ENCODE results near the gene DEFB114.

The DEFB114 gene, protein sequence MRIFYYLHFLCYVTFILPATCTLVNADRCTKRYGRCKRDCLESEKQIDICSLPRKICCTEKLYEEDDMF

DNA sequence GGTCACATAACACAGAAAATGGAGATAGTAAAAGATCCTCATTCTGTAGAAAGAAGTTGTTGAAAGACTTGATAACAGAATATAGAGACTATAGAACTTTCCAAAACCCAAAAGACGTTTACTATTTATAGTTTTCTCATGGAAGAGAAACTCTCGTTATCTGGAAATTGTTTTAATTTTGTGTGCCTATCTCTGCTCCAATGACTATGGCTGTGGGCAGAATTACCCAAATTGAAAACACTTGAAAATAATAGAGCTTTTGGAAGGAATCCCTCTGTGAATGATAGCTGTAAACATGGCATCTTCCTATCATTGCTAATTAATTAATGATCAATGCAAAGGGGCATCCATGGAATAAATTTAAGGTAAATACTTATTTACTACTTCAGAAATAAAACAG is at the start of gene DEFB114:
DEFB114 (minus strand) TSS at position 101 of the 400 bp plus-strand sequence; CDS start at position 42, 59 bp downstream.
- Mint-ChIP-seq H3K27me3 (no peaks in the 10 kb centered on the region), H3K4me1 (no peaks in the 10 kb centered on the region), H3K4me3 (no peak within 1 kb of the TSS), H3K27ac (no peak within 1 kb of the TSS), H3K9me3 (peaks cover 8% of the 10 kb centered on the region), H3K36me3 (no peaks in the 10 kb centered on the region)

DNA sequence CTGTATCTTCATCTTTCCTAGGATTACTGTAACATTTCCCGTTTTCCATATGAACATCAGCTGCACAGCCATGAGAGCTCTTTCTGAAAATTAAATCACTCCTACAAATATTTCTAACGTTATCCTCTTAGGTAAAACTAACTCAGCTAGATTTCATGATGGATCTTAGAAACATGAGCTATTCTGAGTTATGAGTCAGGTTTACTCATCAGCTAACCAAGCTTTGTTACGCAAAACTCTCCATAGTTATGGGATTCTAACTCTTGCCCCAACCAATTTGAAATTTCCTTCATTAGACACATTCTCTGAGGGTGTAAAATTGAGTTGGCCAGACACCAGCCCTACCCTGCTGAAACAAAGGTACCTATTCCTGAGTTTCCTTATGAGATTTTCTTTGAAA is 43.9 kb upstream of the DEFB114 start:
- H3K4me1 Mint-ChIP-seq = no peaks in the 10 kb centered on the region
- H3K36me3 Mint-ChIP-seq = no peaks in the 10 kb centered on the region
- H3K27me3 Mint-ChIP-seq = no peaks in the 10 kb centered on the region
- H3K27ac Mint-ChIP-seq = no peak overlapping the region
- no peak overlapping the region for H3K4me3 Mint-ChIP-seq
- H3K9me3 Mint-ChIP-seq = no peaks in the 10 kb centered on the region

DNA sequence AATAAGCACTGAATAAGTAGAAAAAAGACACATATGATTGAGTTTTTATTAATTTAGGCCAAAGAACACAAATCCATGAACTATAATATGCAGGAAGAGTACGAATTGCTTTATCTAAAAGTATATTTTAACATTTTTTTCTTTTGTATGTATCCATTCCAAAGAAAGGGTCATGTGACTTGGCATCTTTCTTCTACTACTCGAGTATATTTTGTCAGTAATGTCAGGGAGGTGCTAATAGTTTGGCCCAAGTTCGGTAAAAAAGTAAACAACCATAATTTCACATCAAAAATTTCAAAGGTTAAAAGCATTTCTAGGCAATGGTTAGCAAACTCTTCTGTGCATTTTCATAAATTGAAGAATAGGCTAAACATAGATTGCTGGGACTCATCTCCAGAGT is 39.2 kb upstream of the DEFB114 start:
- no peaks in the 10 kb centered on the region for H3K27me3 Mint-ChIP-seq
- no peaks in the 10 kb centered on the region for H3K36me3 Mint-ChIP-seq
- no peak overlapping the region for H3K27ac Mint-ChIP-seq
- H3K4me1 Mint-ChIP-seq = no peaks in the 10 kb centered on the region
- H3K9me3 Mint-ChIP-seq = peaks cover 11% of the 10 kb centered on the region
- no peak overlapping the region for H3K4me3 Mint-ChIP-seq

DNA sequence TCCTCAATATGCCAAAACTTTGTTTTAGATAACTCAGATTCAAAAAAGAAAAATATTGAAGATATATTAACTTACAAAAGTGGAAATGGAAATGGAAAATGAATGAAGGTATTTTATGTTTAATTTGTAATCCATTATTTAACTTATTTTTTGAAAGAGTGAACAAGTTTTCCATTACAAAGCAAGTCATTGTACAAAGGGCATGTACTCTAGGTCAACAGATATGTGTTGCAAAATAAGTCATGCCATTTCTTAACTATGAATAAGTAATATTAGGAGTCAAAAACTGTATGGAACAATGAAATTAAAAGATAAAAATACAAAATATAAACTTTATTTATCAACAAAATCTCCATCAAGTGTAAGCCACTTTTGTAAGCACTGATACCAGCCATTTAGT is 31.3 kb upstream of the DEFB114 start:
- no peak overlapping the region for H3K27ac Mint-ChIP-seq
- no peaks in the 10 kb centered on the region for H3K27me3 Mint-ChIP-seq
- no peaks in the 10 kb centered on the region for H3K9me3 Mint-ChIP-seq
- no peaks in the 10 kb centered on the region for H3K36me3 Mint-ChIP-seq
- H3K4me1 Mint-ChIP-seq = no peaks in the 10 kb centered on the region
- H3K4me3 Mint-ChIP-seq = no peak overlapping the region

DNA sequence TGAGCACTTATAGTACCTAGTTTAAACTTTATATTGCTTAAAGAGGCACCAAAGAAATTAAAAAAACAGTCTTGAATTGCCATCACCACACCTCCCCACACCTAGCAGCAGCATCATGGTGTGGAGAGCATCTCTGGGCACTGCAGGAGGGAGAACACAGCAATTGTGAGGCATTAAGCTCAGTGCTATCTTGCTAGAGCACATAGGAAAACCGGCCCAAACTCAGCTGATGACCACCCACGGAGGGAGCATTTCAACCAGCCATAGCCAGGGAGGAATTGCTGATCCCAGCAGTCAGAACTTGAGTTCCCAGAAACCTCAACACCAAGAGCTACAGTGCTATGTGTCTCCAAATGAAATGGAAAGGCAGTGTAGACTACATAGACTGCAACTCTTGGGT is 24.9 kb upstream of the DEFB114 start:
- Mint-ChIP-seq H3K27me3 (no peaks in the 10 kb centered on the region), H3K4me1 (no peaks in the 10 kb centered on the region), H3K27ac (no peak overlapping the region), H3K36me3 (no peaks in the 10 kb centered on the region), H3K9me3 (no peaks in the 10 kb centered on the region), H3K4me3 (no peak overlapping the region)

DNA sequence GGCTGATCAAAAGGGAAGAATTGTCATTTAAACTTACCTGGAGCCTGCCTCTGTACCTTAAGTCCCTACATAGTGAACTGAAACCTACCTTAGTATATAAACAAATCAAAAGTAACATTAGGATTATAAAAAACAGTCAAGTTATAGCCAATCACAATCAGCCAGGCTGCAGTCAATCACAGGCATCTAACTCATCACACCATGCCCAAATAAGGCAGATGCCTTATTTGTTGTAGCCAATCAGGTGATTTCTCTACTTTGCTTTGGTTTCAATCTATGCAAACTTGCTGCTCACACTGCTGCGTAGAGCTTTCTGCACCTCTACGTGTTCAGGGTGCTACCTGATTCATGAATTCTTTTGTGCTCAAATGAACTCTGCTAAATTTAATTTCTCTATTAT is 23.8 kb upstream of the DEFB114 start:
- Mint-ChIP-seq H3K9me3 (no peaks in the 10 kb centered on the region), H3K36me3 (no peaks in the 10 kb centered on the region), H3K4me1 (no peaks in the 10 kb centered on the region), H3K27me3 (no peaks in the 10 kb centered on the region), H3K4me3 (no peak overlapping the region), H3K27ac (no peak overlapping the region)

DNA sequence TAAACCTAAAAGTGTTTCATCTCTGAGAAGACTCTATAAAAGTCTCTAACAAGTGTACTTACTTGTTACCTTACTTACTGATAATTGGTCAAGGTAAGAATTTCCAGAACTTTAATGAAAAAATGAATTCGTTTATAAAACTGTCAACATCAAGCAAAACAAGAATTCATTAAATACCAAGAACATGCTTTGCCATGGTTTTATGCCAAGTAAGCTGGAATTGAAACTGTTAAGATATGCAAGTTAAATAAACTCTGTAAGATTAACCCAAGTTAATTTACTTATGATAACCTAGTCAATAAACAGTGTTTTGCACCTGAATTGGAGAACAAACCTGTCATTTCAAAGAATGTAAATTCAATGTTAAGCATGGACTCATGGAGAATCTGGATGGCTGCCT is 22.6 kb upstream of the DEFB114 start:
- H3K4me3 Mint-ChIP-seq = no peak overlapping the region
- no peaks in the 10 kb centered on the region for H3K36me3 Mint-ChIP-seq
- H3K27ac Mint-ChIP-seq = no peak overlapping the region
- no peaks in the 10 kb centered on the region for H3K27me3 Mint-ChIP-seq
- no peaks in the 10 kb centered on the region for H3K4me1 Mint-ChIP-seq
- no peaks in the 10 kb centered on the region for H3K9me3 Mint-ChIP-seq

DNA sequence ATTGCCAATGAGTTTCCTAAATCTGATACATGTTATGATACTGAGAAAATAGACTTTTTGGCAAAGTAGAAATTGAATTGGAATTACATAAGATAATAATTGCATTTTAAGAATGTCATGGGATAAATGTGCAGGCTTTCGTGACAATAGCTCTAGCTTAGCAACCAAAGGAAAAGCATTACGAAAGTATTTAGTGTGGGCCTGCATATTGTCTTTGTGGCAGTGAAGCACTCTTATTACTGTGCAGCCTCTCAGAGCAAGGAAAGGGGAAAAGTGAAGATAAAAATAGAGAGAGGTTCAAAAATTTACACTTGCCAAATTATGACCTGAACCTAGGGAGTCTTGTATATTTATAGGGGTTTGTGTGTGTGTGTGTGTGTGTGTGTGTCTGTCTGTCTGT is 18.1 kb upstream of the DEFB114 start:
- no peaks in the 10 kb centered on the region for H3K36me3 Mint-ChIP-seq
- no peak overlapping the region for H3K4me3 Mint-ChIP-seq
- H3K9me3 Mint-ChIP-seq = no peaks in the 10 kb centered on the region
- H3K27ac Mint-ChIP-seq = no peak overlapping the region
- H3K27me3 Mint-ChIP-seq = no peaks in the 10 kb centered on the region
- H3K4me1 Mint-ChIP-seq = peaks cover 9% of the 10 kb centered on the region

DNA sequence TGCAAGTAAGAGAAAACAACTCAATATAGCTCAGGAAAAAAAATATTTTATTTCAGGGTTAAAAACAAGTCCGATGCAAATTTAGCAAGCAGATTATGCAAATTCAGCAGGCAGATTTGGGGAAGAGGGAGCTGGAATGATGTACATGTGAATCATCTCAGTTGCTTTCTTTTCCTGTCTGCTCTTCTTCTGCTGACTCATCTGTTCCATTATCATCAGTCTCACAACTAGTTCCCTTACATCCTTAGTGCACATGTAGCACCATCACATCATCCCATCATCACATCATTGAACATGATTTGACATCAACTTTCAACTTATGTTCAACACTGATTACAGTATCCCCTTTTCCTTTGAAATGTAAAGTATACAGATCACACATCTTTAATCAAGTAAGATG is 16.9 kb upstream of the DEFB114 start:
- Mint-ChIP-seq H3K27ac (no peak overlapping the region), H3K27me3 (no peaks in the 10 kb centered on the region), H3K4me3 (no peak overlapping the region), H3K4me1 (peaks cover 9% of the 10 kb centered on the region), H3K36me3 (no peaks in the 10 kb centered on the region), H3K9me3 (peaks cover 3% of the 10 kb centered on the region)

DNA sequence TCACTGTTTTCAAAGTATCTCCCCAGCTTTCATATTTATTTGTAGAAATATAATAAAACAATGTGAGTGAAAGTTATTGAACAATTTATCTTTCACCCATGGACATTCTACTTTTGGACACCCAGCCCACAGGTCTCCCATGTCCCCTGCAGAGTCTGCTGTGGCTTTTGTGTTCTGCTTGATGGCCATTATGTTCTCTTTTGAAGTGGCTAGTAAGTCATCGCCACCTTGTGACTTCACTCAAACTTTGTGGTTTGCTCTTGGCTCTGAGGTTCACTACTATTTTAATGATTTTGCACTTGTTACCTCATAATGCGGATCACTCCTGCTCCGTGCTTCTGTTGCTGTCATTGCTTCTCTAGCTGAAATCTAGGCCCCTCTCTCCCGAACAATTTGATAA is 15.6 kb upstream of the DEFB114 start:
- Mint-ChIP-seq H3K4me1 (peaks cover 9% of the 10 kb centered on the region), H3K27ac (no peak overlapping the region), H3K27me3 (no peaks in the 10 kb centered on the region), H3K4me3 (no peak overlapping the region), H3K9me3 (peaks cover 5% of the 10 kb centered on the region), H3K36me3 (no peaks in the 10 kb centered on the region)

DNA sequence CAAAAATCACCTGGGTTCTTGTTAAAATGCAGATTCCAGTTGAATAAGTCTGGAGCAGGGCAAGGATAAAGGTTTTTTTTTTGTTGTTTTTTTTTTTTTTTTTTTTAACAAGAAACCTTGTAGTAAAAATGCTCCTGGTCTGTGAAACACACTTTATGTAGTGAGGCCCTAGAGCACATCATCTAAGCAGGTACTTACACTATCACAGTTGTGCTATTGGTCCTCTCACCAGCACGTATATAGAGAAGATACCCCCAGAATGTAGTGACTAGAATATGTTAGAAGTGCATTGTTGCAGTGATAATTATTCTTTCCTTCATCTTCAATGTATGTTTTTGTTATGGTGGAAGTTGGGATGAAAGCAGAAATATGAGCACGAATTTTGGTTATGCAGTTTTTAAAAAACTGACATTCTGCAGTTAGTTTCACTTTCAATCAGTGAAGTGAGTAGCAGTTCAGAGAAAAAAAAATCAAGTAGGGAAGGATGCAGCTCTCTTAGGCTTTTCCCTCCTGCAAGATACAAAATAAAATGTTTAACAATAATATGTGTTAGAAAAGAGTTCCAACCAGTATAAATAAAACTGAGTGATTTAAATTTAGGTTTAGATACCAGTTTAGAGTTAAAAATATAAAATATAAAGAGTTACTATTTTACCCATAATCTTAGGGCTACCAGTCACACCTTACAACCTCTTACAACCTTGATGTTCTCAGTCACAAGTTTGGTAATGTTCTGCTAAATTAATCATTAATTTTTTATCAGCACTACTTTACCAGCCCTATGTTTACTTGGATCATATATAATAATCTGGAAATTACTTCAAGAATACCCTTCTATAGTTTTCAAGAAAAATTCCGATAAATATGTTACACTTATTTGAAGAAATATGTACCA is 14.6 kb upstream of the DEFB114 start:
- Mint-ChIP-seq H3K27me3 (no peaks in the 10 kb centered on the region), H3K36me3 (no peaks in the 10 kb centered on the region), H3K27ac (no peak overlapping the region), H3K9me3 (peaks cover 5% of the 10 kb centered on the region), H3K4me1 (peaks cover 9% of the 10 kb centered on the region), H3K4me3 (peak overlapping the region; percentile 23)

DNA sequence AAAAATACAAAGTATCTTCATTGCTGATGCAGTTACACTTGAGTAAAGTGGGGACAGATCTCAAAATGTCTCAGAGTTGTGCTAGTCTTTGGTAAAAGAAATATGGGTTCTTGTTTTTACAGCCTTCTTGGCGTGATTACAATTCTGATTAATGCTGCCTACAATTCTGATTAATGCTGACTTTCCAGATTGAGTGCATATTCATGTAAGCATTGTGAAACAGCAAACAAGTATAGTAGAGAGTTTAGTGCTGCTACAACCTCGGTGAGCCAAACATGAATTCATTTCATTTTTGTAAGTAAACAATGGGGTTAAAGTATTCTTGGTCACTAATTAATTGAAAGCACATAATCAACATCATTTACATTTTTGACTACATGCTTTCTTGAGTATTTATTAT is 5.6 kb upstream of the DEFB114 start, which contains the start of gene DEFB113:
DEFB113 (minus strand) TSS at position 21 of the 400 bp plus-strand sequence; CDS start at position 21, 0 bp downstream.
- no peaks in the 10 kb centered on the region for H3K9me3 Mint-ChIP-seq
- H3K4me1 Mint-ChIP-seq = no peaks in the 10 kb centered on the region
- no peak within 1 kb of the TSS for H3K4me3 Mint-ChIP-seq
- no peaks in the 10 kb centered on the region for H3K36me3 Mint-ChIP-seq
- no peaks in the 10 kb centered on the region for H3K27me3 Mint-ChIP-seq
- H3K27ac Mint-ChIP-seq = no peak within 1 kb of the TSS

DNA sequence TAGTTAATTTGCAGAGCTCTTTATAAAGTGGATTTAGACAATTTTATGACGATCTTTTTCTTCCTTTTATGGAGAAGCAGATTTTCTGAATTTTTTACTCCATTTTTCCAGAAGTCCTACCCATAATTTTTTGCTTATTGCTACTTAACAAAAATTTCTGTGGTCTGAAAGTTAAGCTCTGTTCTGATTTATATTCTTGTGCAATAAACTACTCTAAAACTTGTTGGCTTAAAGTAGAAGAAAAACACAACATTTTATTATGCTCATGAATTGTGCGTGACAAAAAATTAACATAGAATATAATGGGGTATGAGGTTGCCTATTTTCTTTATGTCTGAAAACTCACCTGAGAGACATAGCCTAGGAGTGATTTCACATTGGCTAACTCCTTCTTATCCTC is 2.9 kb upstream of the DEFB114 start:
- Mint-ChIP-seq H3K9me3 (no peaks in the 10 kb centered on the region), H3K27me3 (no peaks in the 10 kb centered on the region), H3K4me3 (no peak overlapping the region)

DNA sequence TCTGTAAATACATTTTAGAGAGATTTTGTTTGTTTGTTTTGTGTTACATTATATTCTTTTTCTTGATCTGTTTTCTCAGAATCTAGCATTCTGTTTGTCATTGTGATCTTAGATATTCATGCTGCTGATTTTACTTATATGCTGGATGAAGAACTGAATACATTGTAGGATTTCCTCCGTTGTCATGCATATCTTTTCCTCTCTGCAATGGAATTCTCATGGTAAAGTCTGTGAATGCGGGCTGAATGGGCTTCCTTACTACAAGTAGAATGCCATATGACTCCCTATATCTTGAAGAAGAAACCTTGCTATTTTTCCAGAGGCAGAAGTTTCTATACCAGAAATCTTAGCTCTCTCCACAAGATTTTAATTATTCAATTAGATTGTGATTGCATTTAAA is 2.4 kb upstream of the DEFB114 start:
- H3K9me3 Mint-ChIP-seq = no peaks in the 10 kb centered on the region
- H3K27ac Mint-ChIP-seq = no peak overlapping the region
- no peaks in the 10 kb centered on the region for H3K4me1 Mint-ChIP-seq
- H3K27me3 Mint-ChIP-seq = no peaks in the 10 kb centered on the region
- H3K4me3 Mint-ChIP-seq = no peak overlapping the region
- H3K36me3 Mint-ChIP-seq = no peaks in the 10 kb centered on the region

More for the DNA sequence above, 2.9 kb upstream of the DEFB114 start:
- Mint-ChIP-seq H3K4me1 (no peaks in the 10 kb centered on the region), H3K27ac (no peak overlapping the region), H3K36me3 (no peaks in the 10 kb centered on the region)

DNA sequence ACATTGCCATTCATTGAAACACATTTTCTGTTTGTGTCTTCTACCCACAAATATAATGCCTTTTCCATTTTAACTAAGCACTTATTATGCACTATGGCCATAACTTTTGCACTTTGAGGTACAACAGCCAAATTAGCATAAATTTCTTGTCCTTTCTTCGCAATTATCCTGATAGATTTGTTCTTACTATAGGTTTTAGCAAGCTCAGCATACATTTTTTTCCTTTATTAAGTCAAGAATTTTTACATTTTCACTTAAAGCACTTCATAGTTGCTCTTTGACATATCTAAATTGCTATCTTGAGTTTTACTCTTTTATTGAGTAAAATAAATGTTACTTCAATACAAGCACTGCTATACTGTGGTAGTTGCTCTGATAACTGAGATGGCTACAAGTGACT is 5.8 kb downstream of the DEFB114 start:
- Mint-ChIP-seq H3K4me1 (no peaks in the 10 kb centered on the region), H3K9me3 (peaks cover 16% of the 10 kb centered on the region), H3K27ac (no peak overlapping the region), H3K36me3 (no peaks in the 10 kb centered on the region), H3K27me3 (no peaks in the 10 kb centered on the region), H3K4me3 (no peak overlapping the region)

DNA sequence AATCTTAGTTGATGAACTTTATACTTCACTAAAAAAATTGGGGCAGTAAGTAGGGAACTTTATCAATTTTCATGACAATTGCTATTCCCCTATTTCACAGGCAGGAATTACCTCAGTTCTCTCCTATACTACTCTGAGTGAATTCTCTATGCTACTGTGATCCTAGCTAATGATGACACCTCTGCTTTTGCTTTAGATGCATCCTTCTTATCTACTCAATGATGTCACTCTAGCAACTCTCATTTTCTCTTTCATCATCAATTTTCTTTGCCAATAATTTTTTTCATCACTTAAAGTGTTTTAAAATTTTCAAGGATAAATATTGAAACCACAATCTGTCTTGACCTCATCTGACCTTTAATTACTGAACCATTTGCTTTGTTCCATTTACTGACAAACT is 8.1 kb downstream of the DEFB114 start:
- H3K4me3 Mint-ChIP-seq = no peak overlapping the region
- H3K4me1 Mint-ChIP-seq = no peaks in the 10 kb centered on the region
- no peaks in the 10 kb centered on the region for H3K27me3 Mint-ChIP-seq
- H3K27ac Mint-ChIP-seq = no peak overlapping the region
- H3K9me3 Mint-ChIP-seq = peaks cover 16% of the 10 kb centered on the region
- H3K36me3 Mint-ChIP-seq = no peaks in the 10 kb centered on the region
